IPS DF 6.9 (cell line): ENCODE data around the gene MBOAT2.

Experiments
- DNase-seq: peaks from one replicate; pipeline ENCODE4 v3.0.0-alpha.2; 2013; ENCODE audit warnings: low read depth, low spot score
- H3K27ac ChIP-seq: one replicate; pipeline ENCODE4 v1.5.1; 2013; ENCODE audit warnings: low read length, control low read depth
- H3K27me3 ChIP-seq: 2 replicates; pipeline ENCODE4 v1.6.1; 2013; ENCODE audit warnings: mild to moderate bottlenecking, low read length; ENCODE audit not compliant: control insufficient read depth, insufficient read depth
- H3K36me3 ChIP-seq: 2 replicates; pipeline ENCODE4 v1.6.1; 2013; ENCODE audit warnings: low read length; ENCODE audit not compliant: control insufficient read depth, insufficient read depth
- H3K4me1 ChIP-seq: 2 replicates; pipeline ENCODE4 v1.6.1; 2013; ENCODE audit warnings: low read length; ENCODE audit not compliant: control insufficient read depth, insufficient read depth
- H3K4me3 ChIP-seq: 2 replicates; pipeline ENCODE4 v1.5.1; 2013; ENCODE audit warnings: mild to moderate bottlenecking, low read length
- H3K9me3 ChIP-seq: 2 replicates; pipeline ENCODE4 v1.6.1; 2013; ENCODE audit warnings: low read length, inconsistent platforms; ENCODE audit not compliant: control insufficient read depth, insufficient read depth
- WGBS: extraction: QIAGEN DNeasy Blood & Tissue Kit; methylation state at CpG from one replicate; pipeline ENCODE4 v1.1.7; 2013; ENCODE audit warnings: mixed read lengths, missing lambda C conversion rate; ENCODE audit not compliant: insufficient read length, insufficient coverage; 5-methylcytosine and 5-hydroxymethylcytosine counted together

Gene MBOAT2

DNA sequence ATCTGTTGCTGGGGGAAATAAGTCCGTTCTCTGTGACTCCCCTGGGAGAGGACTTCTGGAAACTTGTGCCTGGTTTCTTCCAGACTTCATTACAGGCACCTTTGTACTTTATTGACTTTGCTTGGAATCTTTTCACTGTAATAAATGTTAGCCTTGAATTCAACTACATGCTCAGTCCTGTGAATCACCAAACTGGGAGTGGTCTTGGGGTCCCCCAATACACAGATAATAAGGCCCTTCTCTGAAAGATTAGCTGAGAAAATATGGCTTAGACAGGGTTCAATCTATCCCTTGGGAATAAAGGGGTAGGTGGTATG, 117.3 kb downstream of the MBOAT2 start:
- Histone ChIP-seq H3K9me3 (no peaks in the 10 kb centered on the region), H3K4me1 (no peaks in the 10 kb centered on the region), H3K27me3 (no peaks in the 10 kb centered on the region), H3K27ac (no peak overlapping the region), H3K36me3 (no peaks in the 10 kb centered on the region), H3K4me3 (no peak overlapping the region)
- DNase-seq: no peak
- WGBS: no CpG with 5 or more reads among the region's 1 CpG

DNA sequence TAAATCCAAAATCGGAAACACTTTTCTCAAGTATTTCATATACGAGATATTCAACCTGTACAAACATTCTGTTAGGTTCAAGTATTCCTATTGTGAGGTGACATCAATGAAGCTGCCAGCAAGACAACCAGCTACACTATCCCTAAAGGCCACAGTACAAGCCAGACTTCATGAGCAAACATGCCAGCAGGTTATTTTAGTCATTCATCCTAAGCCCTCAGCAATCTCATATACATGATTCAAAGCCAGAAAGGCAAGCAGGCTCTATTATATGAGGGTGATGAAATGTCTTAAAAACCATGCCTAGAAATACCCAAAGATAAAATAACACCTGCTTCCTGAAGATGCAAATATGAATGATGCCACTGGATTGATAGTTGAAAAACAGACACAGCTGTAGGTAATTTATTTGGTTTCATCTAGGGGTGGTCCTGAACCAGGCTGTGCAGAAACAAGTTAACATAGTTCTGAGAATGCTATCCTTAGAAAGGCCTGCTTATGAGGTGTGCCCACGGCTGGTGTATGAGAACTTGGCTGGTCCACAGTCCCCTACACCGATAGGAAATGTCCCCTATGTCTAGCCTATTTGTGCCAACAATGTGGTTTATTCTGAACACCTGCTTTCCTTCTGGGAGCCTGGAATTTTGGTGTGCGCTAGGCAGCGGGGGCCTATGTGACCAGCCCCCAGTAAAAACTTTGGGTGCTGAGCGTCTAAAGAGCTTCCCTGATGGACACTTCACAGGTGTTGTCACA, 117.9 kb downstream of the MBOAT2 start:
- 100% methylated on average over 2 of the region's 7 CpGs for WGBS
- no peaks in the 10 kb centered on the region for H3K36me3 ChIP-seq
- H3K27me3 ChIP-seq: no peaks in the 10 kb centered on the region
- no peaks in the 10 kb centered on the region for H3K9me3 ChIP-seq
- H3K4me1 ChIP-seq: no peaks in the 10 kb centered on the region
- no peak overlapping the region for H3K27ac ChIP-seq
- no peak overlapping the region for H3K4me3 ChIP-seq
- DNase-seq: no peak

DNA sequence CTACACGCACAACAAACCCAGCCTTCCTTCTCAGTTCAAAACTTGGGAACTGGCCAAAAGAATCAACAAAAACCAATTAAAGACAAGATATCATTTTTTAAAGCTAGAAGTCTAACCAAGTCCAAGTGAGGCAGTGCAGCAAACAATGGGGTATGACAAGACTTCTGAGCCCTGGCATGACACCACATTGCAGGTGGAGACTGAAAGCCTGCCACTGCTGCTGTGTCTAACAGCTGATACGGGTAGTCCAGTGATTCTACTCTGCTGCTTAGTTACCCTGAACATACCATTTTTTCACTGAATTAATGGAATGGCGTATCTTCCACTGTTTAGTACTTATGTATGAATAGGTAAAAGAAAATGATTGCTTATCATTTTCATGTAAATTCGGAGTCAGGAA, 118.7 kb downstream of the MBOAT2 start:
- Histone ChIP-seq H3K36me3 (no peaks in the 10 kb centered on the region), H3K4me1 (no peaks in the 10 kb centered on the region), H3K9me3 (no peaks in the 10 kb centered on the region), H3K27me3 (no peaks in the 10 kb centered on the region), H3K27ac (no peak overlapping the region), H3K4me3 (no peak overlapping the region)
- WGBS: no CpG with 5 or more reads among the region's 4 CpGs
- DNase-seq: no peak

DNA sequence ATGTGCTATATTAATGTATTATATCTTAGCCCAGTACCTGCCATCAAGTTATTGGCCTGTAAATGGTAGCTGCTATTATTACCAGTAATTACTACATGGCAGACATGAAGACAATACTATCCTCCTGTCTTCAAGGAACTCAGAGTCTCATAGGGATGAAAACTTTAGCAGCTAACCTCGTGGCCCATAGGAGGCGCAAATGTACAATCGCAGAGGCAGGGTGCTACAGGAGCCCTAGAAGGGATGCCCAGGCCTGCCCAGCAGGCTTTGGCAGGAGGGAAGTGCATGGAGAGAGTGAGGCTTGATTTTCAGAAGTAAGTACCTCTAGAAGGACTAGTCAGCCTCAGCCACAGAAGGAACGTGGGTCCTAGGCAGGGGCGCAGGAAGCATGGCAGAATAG, 121.4 kb downstream of the MBOAT2 start:
- DNase-seq: peak; percentile 68
- Histone ChIP-seq H3K36me3 (0 out of 2 replicates have a peak, but pooled peaks cover 2% of the 10 kb centered on the region), H3K27ac (no peak overlapping the region), H3K27me3 (no peaks in the 10 kb centered on the region), H3K4me3 (no peak overlapping the region), H3K9me3 (no peaks in the 10 kb centered on the region), H3K4me1 (peaks cover 2% of the 10 kb centered on the region; the same call in 1 of the 2 replicates)
- WGBS: no CpG with 5 or more reads among the region's 5 CpGs

DNA sequence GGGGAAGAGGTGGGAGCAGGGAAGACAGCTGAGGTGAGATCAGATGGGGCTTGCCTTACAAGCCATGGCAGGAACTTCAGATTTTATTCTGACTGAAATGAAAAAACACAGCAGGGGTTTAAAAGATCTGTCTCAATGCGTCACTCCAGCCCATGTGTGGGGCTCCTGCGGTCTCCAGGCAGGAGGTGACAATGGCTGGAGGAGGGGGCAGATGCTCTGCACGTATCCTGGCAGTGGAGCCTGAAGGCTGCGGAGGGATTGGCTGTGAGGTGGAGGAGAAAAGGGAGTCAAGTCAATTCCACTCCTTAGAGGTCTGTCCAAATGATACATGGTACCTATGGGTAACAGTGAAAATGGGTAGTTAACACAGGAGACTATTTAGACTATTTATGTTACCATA, 125.6 kb downstream of the MBOAT2 start:
- 0 out of 2 replicates have a peak, but pooled peaks cover 2% of the 10 kb centered on the region for H3K36me3 ChIP-seq

DNA sequence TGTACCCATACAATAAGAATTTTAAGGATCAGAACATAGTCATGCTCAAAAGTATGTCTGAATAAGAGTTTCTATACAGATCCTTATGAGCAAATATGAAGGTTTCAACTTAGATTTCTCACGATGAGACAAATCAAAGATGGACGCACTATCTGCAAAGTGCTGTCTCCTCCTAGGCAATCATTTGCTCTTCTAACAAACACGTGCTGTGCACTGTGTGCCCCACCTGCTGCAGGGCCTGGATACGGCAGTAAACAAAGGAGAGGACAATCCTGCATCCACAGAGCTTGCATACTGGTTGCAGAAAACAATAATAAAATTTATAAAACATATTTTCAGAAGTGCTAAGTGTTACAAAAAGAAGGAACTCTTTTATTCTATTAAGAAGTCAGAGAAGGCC, 126.2 kb downstream of the MBOAT2 start:
- no peak for DNase-seq
- no peaks in the 10 kb centered on the region for H3K9me3 ChIP-seq
- no peak overlapping the region for H3K27ac ChIP-seq
- H3K27me3 ChIP-seq: no peaks in the 10 kb centered on the region
- no peak overlapping the region for H3K4me3 ChIP-seq
- H3K36me3 ChIP-seq: 0 out of 2 replicates have a peak, but pooled peaks cover 2% of the 10 kb centered on the region
- peaks cover 2% of the 10 kb centered on the region; the same call in 1 of the 2 replicates for H3K4me1 ChIP-seq
- no CpG with 5 or more reads among the region's 4 CpGs for WGBS

More for the DNA sequence above, 125.6 kb downstream of the MBOAT2 start:
- no CpG with 5 or more reads among the region's 4 CpGs for WGBS
- Histone ChIP-seq H3K4me1 (peaks cover 2% of the 10 kb centered on the region; the same call in 1 of the 2 replicates), H3K4me3 (no peak overlapping the region), H3K9me3 (no peaks in the 10 kb centered on the region), H3K27me3 (no peaks in the 10 kb centered on the region), H3K27ac (no peak overlapping the region)
- no peak for DNase-seq

DNA sequence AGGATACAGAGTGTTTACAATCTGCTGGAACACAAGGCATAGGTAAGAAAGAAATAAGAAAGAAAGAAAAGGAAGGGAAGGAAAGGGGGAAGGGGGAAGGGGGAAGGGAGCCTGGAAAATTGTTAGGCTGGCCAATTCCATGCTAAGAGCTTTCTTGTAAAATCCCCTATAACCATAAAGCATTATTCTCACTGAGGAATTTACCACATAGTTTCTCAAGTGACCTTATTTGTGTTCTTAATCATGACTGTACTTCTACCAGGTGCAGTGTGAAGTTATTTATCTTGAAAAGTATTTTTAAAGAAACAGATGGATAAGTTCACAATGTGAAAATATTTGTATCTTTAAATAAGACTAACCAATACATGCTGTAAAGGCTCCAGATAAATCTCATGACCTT, 126.9 kb downstream of the MBOAT2 start:
- Histone ChIP-seq H3K4me3 (no peak overlapping the region), H3K36me3 (0 out of 2 replicates have a peak, but pooled peaks cover 2% of the 10 kb centered on the region), H3K9me3 (no peaks in the 10 kb centered on the region), H3K27ac (no peak overlapping the region), H3K4me1 (peaks cover 2% of the 10 kb centered on the region; the same call in 1 of the 2 replicates), H3K27me3 (no peaks in the 10 kb centered on the region)
- no peak for DNase-seq

DNA sequence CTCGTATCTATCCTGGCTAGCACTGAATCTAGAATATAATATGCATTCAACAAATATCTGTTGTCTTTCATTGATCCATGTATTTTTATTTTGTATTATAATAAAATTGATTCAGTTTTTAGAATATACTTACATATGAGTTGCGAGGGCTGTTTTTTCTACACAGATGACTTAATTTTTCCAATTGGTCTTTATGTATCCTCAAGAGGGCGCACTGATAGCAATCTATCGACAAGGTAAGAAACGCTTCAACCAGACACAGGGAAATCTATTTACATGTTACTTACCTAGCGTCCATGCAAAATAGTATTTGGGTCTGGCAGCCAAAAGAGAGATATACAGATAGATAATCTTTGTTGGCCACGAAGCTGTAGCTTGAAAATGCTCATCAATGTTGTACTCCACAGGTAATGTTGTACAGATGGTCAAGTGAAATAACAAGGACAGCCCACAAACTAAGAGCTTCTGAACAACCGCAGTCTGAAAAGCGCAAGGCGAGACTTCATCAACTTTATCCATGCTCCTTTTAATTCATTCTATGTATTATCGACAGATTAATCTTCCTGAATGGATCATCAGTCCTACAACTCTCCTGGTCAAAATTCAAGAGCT, 130.6 kb downstream of the MBOAT2 start:
- Histone ChIP-seq H3K27me3 (no peaks in the 10 kb centered on the region), H3K27ac (no peak overlapping the region), H3K4me3 (no peak overlapping the region), H3K4me1 (peaks cover 2% of the 10 kb centered on the region; the same call in 1 of the 2 replicates), H3K9me3 (no peaks in the 10 kb centered on the region), H3K36me3 (0 out of 2 replicates have a peak, but pooled peaks cover 2% of the 10 kb centered on the region)
- no CpG with 5 or more reads among the region's 11 CpGs for WGBS
- DNase-seq: no peak

DNA sequence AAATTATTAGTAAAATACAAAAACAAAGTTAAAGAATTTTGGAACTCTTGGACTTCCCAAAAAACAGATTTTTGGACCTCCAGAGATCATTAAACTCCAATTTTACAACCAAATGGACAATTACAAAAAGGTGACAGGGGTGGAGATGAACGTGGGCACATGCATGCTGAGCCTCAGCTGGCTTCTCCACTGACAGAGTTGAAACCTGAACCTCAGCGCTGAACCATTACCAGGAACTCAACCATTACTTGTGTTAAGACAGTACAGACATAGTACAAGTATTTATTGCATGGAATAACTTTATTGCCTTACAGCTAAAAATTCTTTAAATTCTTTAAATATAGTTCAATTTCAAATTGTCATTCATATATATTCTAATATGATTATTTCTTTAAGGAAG, 133.0 kb downstream of the MBOAT2 start:
- Histone ChIP-seq H3K9me3 (no peaks in the 10 kb centered on the region), H3K4me3 (no peak overlapping the region), H3K36me3 (no peaks in the 10 kb centered on the region), H3K27ac (no peak overlapping the region), H3K4me1 (no peaks in the 10 kb centered on the region), H3K27me3 (no peaks in the 10 kb centered on the region)
- no peak for DNase-seq
- WGBS: no CpG with 5 or more reads among the region's 2 CpGs

DNA sequence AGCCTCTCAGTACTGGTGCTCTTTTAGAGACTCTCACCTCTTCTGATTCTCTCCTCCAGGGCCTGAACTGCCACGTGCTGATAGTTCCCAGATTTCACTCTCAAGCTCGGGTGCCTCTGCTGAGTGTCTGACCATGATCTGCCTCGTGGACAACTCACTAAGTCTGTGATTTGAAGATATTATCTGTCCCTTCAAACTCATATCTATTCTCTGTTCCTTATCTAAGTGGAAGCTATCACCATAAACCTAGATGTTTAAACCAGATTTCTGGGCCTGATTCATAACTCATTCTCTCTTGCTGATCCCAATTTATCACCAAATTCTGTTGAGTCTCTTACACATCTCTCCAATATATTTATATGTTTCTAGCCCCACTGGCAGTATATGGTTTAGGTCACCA, 136.1 kb downstream of the MBOAT2 start:
- WGBS: no CpG with 5 or more reads among the region's 3 CpGs

More for the DNA sequence above, 136.1 kb downstream of the MBOAT2 start:
- Histone ChIP-seq H3K27ac (no peak overlapping the region), H3K4me1 (no peaks in the 10 kb centered on the region), H3K9me3 (no peaks in the 10 kb centered on the region), H3K27me3 (no peaks in the 10 kb centered on the region), H3K36me3 (no peaks in the 10 kb centered on the region), H3K4me3 (no peak overlapping the region)
- DNase-seq: no peak
